SK-N-SH (cell line): Measurements from ENCODE around the gene HESX1. TPM values are rescaled to one million over a fixed set of nuclear protein-coding genes. Genes with fewer than 3 reads are reported as not detected.

Source experiments
- CTCF ChIA-PET: fragments of 300-600, 350-600 bp; formaldehyde crosslinking; extraction: SDS; loops from one replicate; lab custom pipeline; 2021; lab: Yijun Ruan, JAX
- POLR2A ChIA-PET: fragments of 350-600 bp; sonication (Branson Sonifier 250); formaldehyde crosslinking; extraction: SDS; loops from one replicate; lab custom pipeline; 2020; ENCODE audit warnings: antibody characterized with exemption, inconsistent platforms; lab: Yijun Ruan, JAX
- DNase-seq: peaks from one replicate; pipeline ENCODE4 v3.0.0; 2012
- H2AFZ ChIP-seq: fragments of 200-600 bp; sonication (generic); 2 replicates; pipeline ENCODE4 v1.8.1; 2016; ENCODE audit warnings: antibody characterized with exemption, mild to moderate bottlenecking, low read depth
- H3F3A ChIP-seq: fragments of 200-600 bp; sonication (generic); replicated peaks from 2 replicates; pipeline ENCODE3; 2016; ENCODE audit warnings: antibody characterized with exemption, mild to moderate bottlenecking; ENCODE audit not compliant: insufficient read depth
- H3K27ac ChIP-seq, 2 experiments: fragments of 200-500 bp in 1 of 2; fragments of 200-600 bp in 1 of 2; sonication (Bioruptor generic) in 1 of 2; sonication (generic), shearing (Covaris generic) in 1 of 2; 2 replicates each; pipeline versions ENCODE4 v1.5.1 to v1.6.1; 2014 to 2016; ENCODE audit warnings: low read depth in 2 of 2, inconsistent platforms in 1 of 2, low read length in 1 of 2, mild to moderate bottlenecking in 1 of 2, mixed read lengths in 1 of 2
- H3K27me3 ChIP-seq: fragments of 200-600 bp; sonication (generic), shearing (Covaris generic); 2 replicates; pipeline ENCODE4 v1.6.1; 2016; ENCODE audit warnings: mixed run types; ENCODE audit not compliant: insufficient read depth
- H3K36me3 ChIP-seq, 2 experiments: fragments of 200-500 bp in 1 of 2; fragments of 200-600 bp in 1 of 2; sonication (Bioruptor generic) in 1 of 2; sonication (generic) in 1 of 2; replicated peaks in 1 of 2; 2 replicates each; pipeline versions ENCODE3 to v1.5.1; 2014 to 2016; ENCODE audit warnings: low read length in 1 of 2, mild to moderate bottlenecking in 1 of 2; ENCODE audit not compliant: insufficient read depth in 2 of 2, control insufficient read depth in 1 of 2
- H3K4me1 ChIP-seq, 2 experiments: fragments of 200-500 bp in 1 of 2; fragments of 200-600 bp in 1 of 2; sonication (Bioruptor generic) in 1 of 2; sonication (generic), shearing (Covaris generic) in 1 of 2; 2 replicates each; pipeline versions ENCODE4 v1.5.1 to v1.6.1; 2014 to 2016; ENCODE audit warnings: low read depth in 1 of 2, low read length in 1 of 2, mixed run types in 1 of 2; ENCODE audit not compliant: insufficient read depth in 2 of 2, control insufficient read depth in 1 of 2
- H3K4me2 ChIP-seq: fragments of 200-600 bp; sonication (generic), shearing (Covaris generic); 2 replicates; pipeline ENCODE4 v1.6.1; 2017; ENCODE audit warnings: mixed run types
- H3K4me3 ChIP-seq, 2 experiments: fragments of 200-500 bp in 1 of 2; fragments of 200-600 bp in 1 of 2; sonication (Bioruptor generic) in 1 of 2; sonication (generic), shearing (Covaris generic) in 1 of 2; 2 replicates each; pipeline versions ENCODE4 v1.5.1 to v1.8.1; 2014 to 2016; ENCODE audit warnings: low read depth in 2 of 2, inconsistent platforms in 1 of 2, low read length in 1 of 2, mild to moderate bottlenecking in 1 of 2, mixed read lengths in 1 of 2, moderate library complexity in 1 of 2
- H3K79me2 ChIP-seq: fragments of 200-600 bp; sonication (generic); 2 replicates; pipeline ENCODE4 v1.8.1; 2017; ENCODE audit warnings: mild to moderate bottlenecking; ENCODE audit not compliant: insufficient read depth
- H3K9ac ChIP-seq: fragments of 200-600 bp; sonication (generic); 2 replicates; pipeline ENCODE4 v1.6.1; 2017; ENCODE audit warnings: mixed run types
- H3K9me2 ChIP-seq: fragments of 200-600 bp; sonication (generic); 2 replicates; pipeline ENCODE4 v1.6.1; 2017; ENCODE audit warnings: mixed run types
- H3K9me3 ChIP-seq: fragments of 200-600 bp; sonication (generic); 2 replicates; pipeline ENCODE4 v1.6.1; 2017; ENCODE audit warnings: mixed run types, mild to moderate bottlenecking, moderate library complexity
- H4K20me1 ChIP-seq: fragments of 200-600 bp; sonication (generic); 2 replicates; pipeline ENCODE4 v1.6.1; 2017; ENCODE audit warnings: mild to moderate bottlenecking, mixed run types; ENCODE audit not compliant: insufficient read depth
- SIN3A ChIP-seq: IDR thresholded peaks from 2 replicates; pipeline ENCODE4 v1.6.1; 2012; ENCODE audit warnings: low read depth, mild to moderate bottlenecking, low read length, moderate library complexity, borderline replicate concordance
- TAF1 ChIP-seq: IDR thresholded peaks from 2 replicates; pipeline ENCODE4 v1.6.1; 2012; ENCODE audit warnings: low read depth, mild to moderate bottlenecking, low read length, moderate library complexity, borderline replicate concordance
- YY1 ChIP-seq: IDR thresholded peaks from 2 replicates; pipeline ENCODE4 v1.4.0; 2012; ENCODE audit warnings: low read depth, mild to moderate bottlenecking
- WGBS: methylation state at CpG from one replicate; pipeline ENCODE4 v1.1.6; 2017; ENCODE audit warnings: low lambda C conversion rate; 5-methylcytosine and 5-hydroxymethylcytosine counted together
- polyA plus RNA-seq, 3 experiments: library from polyadenylated mRNA; depleted of rRNA; stranded (reverse); fragments of >200 nt; gene quantifications; 2 replicates each; pipeline ENCODE4 v1.2.3, GENCODE V29; 2012
- TF ChIP-seq, protein P1 (sequence below): fragments of 200-600 bp; sonication (generic); IDR thresholded peaks from 2 replicates; pipeline ENCODE4 v1.6.1; 2017; ENCODE audit warnings: antibody characterized with exemption, mild to moderate bottlenecking, moderate library complexity
- TF ChIP-seq, protein P2 (sequence below): IDR thresholded peaks from 2 replicates; pipeline ENCODE4 v1.4.0; 2012; ENCODE audit warnings: low read depth
- TF ChIP-seq, protein P3 (sequence below): fragments of 150-350 bp; IDR thresholded peaks from 2 replicates; pipeline ENCODE4 v1.6.1; 2017; ENCODE audit warnings: antibody characterized with exemption, low read length, low read depth, borderline replicate concordance

The HESX1 gene
- polyA plus RNA-seq, 1 of the 3 experiments (the other 2 are of a cell fraction) = 1.2 TPM

DNA sequence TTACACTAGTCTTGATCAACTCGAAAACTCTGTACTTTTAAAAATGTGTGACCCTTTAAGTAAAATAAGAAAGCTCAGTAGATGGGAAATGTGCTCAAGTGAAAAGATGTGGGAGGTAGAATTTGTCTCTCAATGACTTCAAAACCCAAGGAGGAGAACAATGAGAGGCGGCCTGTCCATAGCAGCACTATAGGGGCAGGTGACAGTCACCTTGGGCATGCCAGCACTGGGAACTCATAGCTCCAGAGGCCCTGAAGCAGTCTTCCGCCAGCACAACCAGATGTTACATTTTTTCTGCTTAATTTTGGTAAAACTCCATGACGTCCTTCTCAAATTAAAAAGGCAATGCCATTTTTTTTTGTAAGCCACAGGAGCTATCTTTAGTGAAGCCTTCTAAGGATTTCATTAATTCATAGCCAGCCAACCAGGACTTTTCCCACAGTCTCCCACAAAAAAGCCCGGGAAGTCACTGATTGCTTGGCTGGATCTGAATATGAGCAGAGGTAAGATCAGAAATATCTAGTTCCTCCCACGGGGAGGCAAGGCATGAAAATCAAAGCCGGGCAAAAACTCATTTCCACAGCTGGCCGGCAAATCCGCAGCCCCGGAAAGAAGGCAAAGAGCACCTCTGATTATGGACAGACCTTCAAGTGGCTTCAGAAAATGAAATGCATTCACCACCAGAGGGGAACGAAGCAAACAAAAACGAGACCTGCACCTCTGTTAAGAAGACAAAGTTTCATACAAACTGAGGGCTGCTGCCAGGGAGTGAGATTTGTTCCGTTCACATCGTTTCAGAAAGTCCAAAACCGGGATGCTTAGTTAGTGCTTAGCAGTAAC is 45.1 kb downstream of the HESX1 start (continued):
- TF ChIP-seq YY1 = no peak

DNA sequence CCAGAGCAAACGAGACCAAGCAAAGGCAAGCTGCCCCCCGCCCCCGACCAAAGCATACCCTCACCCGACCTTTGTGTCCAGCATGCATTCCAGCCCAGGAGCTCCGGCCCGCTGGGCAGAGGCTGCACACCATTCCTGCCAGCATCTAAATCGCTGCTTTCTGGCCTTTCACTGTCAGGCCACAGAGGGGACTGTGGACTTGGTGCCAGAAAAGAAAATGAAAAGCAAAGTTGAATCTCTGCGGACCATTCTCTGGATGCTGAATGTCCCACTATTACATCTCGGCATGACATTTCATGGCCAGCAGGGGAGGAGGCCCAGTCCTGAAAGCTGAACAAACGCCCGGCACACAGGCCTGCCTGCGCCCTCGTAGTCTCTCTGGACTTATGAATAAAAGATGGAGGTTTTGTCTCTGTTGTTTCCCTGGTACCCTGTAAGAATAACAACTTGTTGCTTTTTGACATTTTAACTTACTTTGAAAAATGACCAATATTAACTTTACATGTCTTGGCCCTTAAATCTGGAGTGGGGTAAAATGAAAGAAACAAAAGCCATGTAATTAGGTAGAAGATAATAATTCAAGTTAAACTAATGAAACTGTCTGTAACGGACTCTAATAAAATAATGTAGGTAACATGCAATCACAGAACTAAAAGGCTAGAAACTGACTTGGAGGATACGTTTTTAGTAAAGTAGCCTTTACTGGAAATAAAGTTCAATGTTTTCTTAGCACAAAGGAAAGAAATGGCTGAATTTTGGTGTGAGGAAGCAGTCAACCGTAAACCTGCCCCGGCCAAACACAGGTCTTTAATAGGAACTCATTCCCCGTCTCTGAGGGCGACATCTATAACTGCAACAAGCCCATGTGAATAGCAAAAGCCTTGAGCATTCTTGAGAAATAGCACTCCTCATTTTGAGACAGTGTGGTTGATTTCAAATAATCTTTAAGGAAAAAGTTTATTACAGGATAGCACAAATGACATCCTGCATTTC is 47.3 kb downstream of the HESX1 start:
- Histone ChIP-seq H3K9me2 (no peaks in the 10 kb centered on the region), H3K4me1 (peaks cover 18 to 69% of the 10 kb centered on the region in 2 experiments; a peak in 3 of 4 replicates), H3K36me3 (no peaks in the 10 kb centered on the region), H4K20me1 (peaks cover 16% of the 10 kb centered on the region), H3K9me3 (no peaks in the 10 kb centered on the region), H3K79me2 (no peaks in the 10 kb centered on the region), H3K9ac (no peak overlapping the region), H3K4me2 (0 out of 2 replicates have a peak overlapping the region, but pooled peaks have one; percentile 72), H3K4me3 (no peak overlapping the region; a peak in 1 of 4 replicates), H3K27ac (peak overlapping the region in 1 of 2 experiments; percentile 99; a peak in 2 of 4 replicates), H3K27me3 (no peaks in the 10 kb centered on the region), H3F3A (peaks cover 20% of the 10 kb centered on the region), H2AFZ (no peak overlapping the region)
- POLR2A ChIA-PET = interaction anchor here (1.1 to 1.9 kb wide), 4 partner anchors 8 to 25 kb away, joined by 4 to 8 read pairs (median 6); no protein-coding TSS in a partner anchor
- no peak for DNase-seq
- WGBS = 78% methylated on average over 15 of the region's 19 CpGs
- CTCF ChIA-PET = interaction anchor here (0.6 to 1.7 kb wide), 9 partner anchors 8 to 341 kb away, joined by 3 to 6 read pairs (median 3); no protein-coding TSS in a partner anchor
- TF ChIP-seq, protein P1, sequence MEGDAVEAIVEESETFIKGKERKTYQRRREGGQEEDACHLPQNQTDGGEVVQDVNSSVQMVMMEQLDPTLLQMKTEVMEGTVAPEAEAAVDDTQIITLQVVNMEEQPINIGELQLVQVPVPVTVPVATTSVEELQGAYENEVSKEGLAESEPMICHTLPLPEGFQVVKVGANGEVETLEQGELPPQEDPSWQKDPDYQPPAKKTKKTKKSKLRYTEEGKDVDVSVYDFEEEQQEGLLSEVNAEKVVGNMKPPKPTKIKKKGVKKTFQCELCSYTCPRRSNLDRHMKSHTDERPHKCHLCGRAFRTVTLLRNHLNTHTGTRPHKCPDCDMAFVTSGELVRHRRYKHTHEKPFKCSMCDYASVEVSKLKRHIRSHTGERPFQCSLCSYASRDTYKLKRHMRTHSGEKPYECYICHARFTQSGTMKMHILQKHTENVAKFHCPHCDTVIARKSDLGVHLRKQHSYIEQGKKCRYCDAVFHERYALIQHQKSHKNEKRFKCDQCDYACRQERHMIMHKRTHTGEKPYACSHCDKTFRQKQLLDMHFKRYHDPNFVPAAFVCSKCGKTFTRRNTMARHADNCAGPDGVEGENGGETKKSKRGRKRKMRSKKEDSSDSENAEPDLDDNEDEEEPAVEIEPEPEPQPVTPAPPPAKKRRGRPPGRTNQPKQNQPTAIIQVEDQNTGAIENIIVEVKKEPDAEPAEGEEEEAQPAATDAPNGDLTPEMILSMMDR = peak; percentile 27; the same call in 1 of the 2 replicates
- TF ChIP-seq SIN3A (no peak), YY1 (no peak), TAF1 (no peak)
- TF ChIP-seq, protein P2, sequence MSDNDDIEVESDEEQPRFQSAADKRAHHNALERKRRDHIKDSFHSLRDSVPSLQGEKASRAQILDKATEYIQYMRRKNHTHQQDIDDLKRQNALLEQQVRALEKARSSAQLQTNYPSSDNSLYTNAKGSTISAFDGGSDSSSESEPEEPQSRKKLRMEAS = no peak

DNA sequence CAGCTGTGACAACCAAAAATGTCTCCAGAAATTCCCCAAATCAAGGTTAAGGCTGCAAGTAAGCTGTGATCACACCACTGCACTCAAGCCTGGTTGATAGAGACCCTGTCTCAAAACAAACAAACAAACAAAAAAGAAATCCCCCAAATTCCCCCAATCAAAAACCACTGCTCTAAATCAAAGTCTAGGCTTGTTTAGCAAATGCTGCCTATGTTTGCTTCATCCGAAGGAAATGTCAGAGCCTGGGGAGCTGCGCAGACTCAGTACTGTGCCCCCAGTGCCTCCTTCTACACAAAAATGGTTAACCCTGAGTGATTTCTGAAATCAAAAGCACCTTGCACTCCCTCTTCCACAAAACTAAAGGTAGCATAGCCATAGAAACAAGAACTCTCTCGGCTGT is 48.0 kb downstream of the HESX1 start:
- Histone ChIP-seq H4K20me1 (peaks cover 16% of the 10 kb centered on the region), H3F3A (peaks cover 20% of the 10 kb centered on the region), H3K79me2 (no peaks in the 10 kb centered on the region), H2AFZ (no peak overlapping the region), H3K4me1 (peaks cover 18 to 64% of the 10 kb centered on the region in 2 experiments; a peak in 3 of 4 replicates), H3K9me3 (no peaks in the 10 kb centered on the region), H3K27ac (peak overlapping the region in 1 of 2 experiments; percentile 99; a peak in 3 of 4 replicates), H3K27me3 (no peaks in the 10 kb centered on the region), H3K4me2 (peak overlapping the region; percentile 72), H3K36me3 (no peaks in the 10 kb centered on the region), H3K9ac (no peak overlapping the region), H3K4me3 (no peak overlapping the region; a peak in 1 of 4 replicates), H3K9me2 (no peaks in the 10 kb centered on the region)
- 54% methylated on average over 2 of the region's 3 CpGs for WGBS
- CTCF ChIA-PET = interaction anchor here (0.6 to 1.7 kb wide), 10 partner anchors 9 to 975 kb away, joined by 3 to 6 read pairs (median 3); no protein-coding TSS in a partner anchor
- TF ChIP-seq, protein P2 = no peak
- TF ChIP-seq TAF1 (no peak), SIN3A (no peak)
- TF ChIP-seq, protein P3, sequence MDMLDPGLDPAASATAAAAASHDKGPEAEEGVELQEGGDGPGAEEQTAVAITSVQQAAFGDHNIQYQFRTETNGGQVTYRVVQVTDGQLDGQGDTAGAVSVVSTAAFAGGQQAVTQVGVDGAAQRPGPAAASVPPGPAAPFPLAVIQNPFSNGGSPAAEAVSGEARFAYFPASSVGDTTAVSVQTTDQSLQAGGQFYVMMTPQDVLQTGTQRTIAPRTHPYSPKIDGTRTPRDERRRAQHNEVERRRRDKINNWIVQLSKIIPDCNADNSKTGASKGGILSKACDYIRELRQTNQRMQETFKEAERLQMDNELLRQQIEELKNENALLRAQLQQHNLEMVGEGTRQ = no peak
- DNase-seq = no peak
- POLR2A ChIA-PET = interaction anchor here (1.1 to 1.9 kb wide), 4 partner anchors 9 to 24 kb away, joined by 4 to 8 read pairs (median 6); no protein-coding TSS in a partner anchor
